H1 (cell line): Measurements from ENCODE around the gene IFT43. TPM values are rescaled to one million over a fixed set of nuclear protein-coding genes. Genes with fewer than 3 reads are reported as not detected.
A peak's percentile ranks its signal among the peaks of the same experiment; 100 is the strongest.

Source experiments
- CTCF ChIA-PET: fragments of 300-600 bp; sonication (Branson Sonifier 250); formaldehyde crosslinking; loops from one replicate; lab custom pipeline; 2021; ENCODE audit not compliant: partially characterized antibody; lab: Charles Lee
- POLR2A ChIA-PET: fragments of 300-600 bp; sonication (Branson Sonifier 250); formaldehyde crosslinking; loops from one replicate; lab custom pipeline; 2021; ENCODE audit warnings: inconsistent platforms; ENCODE audit not compliant: partially characterized antibody; lab: Charles Lee
- DNase-seq, 2 experiments: peaks; one replicate each; pipeline versions ENCODE4 v3.0.0 to v3.0.0-alpha.2; 2010 to 2022; ENCODE audit warnings: low spot score in 2 of 2, low read depth in 1 of 2, mixed read lengths in 1 of 2
- FAIRE-seq: peaks from 2 replicates; lab custom pipeline; 2011; peaks lifted over from hg19 to GRCh38; lab: Jason Lieb, UNC
- H2AFZ ChIP-seq: 2 replicates; pipeline ENCODE4 v1.8.1; 2012; ENCODE audit warnings: low read length, inconsistent platforms
- H2AK5ac ChIP-seq: 2 replicates; pipeline ENCODE4 v1.6.1; 2013; ENCODE audit warnings: low read depth, low read length
- H2BK120ac ChIP-seq: replicated peaks from 2 replicates; pipeline ENCODE3; 2013; ENCODE audit warnings: low read depth, low read length, inconsistent platforms
- H2BK12ac ChIP-seq: 2 replicates; pipeline ENCODE4 v1.6.1; 2013; ENCODE audit warnings: low read depth, low read length
- H2BK15ac ChIP-seq: 2 replicates; pipeline ENCODE4 v1.6.1; 2013; ENCODE audit warnings: low read length
- H2BK20ac ChIP-seq: 2 replicates; pipeline ENCODE4 v1.6.1; 2013; ENCODE audit warnings: low read length
- H2BK5ac ChIP-seq: 2 replicates; pipeline ENCODE4 v1.6.1; 2013; ENCODE audit warnings: low read depth, low read length
- H3K14ac ChIP-seq: 2 replicates; pipeline ENCODE4 v1.6.1; 2013; ENCODE audit warnings: inconsistent platforms; ENCODE audit not compliant: insufficient read length
- H3K18ac ChIP-seq: 2 replicates; pipeline ENCODE4 v1.6.1; 2013; ENCODE audit warnings: low read length; ENCODE audit errors: extremely low read depth
- H3K23ac ChIP-seq: 2 replicates; pipeline ENCODE4 v1.6.1; 2013; ENCODE audit warnings: inconsistent platforms; ENCODE audit not compliant: insufficient read length
- H3K23me2 ChIP-seq: 2 replicates; pipeline ENCODE4 v1.6.1; 2013; ENCODE audit warnings: low read depth, low read length
- H3K27ac ChIP-seq: 2 replicates; pipeline ENCODE4 v1.6.1; 2011; ENCODE audit warnings: low read depth, low read length, inconsistent platforms
- H3K27me3 ChIP-seq, 4 experiments: replicated peaks in 1 of 4; 1 replicate in 1 of 4; 2 replicates in 3 of 4; pipeline versions ENCODE4 v1.6.1 to v1.8.1; 2011 to 2013; ENCODE audit warnings: low read length in 3 of 4, mild to moderate bottlenecking in 3 of 4, inconsistent platforms in 2 of 4, mixed read lengths in 2 of 4, moderate library complexity in 1 of 4; ENCODE audit not compliant: control insufficient read depth in 3 of 4, insufficient read depth in 3 of 4; ENCODE audit errors: extremely low read depth in 1 of 4
- H3K36me3 ChIP-seq, 4 experiments: 2 replicates each; pipeline versions ENCODE4 v1.6.1 to v1.8.1; 2011 to 2013; ENCODE audit warnings: mild to moderate bottlenecking in 4 of 4, low read length in 3 of 4, moderate library complexity in 2 of 4, control low read depth in 1 of 4, inconsistent platforms in 1 of 4; ENCODE audit not compliant: insufficient read depth in 4 of 4, control insufficient read depth in 2 of 4
- H3K4ac ChIP-seq: replicated peaks from 2 replicates; pipeline ENCODE3; 2013; ENCODE audit warnings: low read length, low read depth, mixed read lengths, inconsistent platforms; ENCODE audit not compliant: insufficient read length
- H3K4me1 ChIP-seq, 4 experiments: replicated peaks in 1 of 4; 1 replicate in 1 of 4; 2 replicates in 3 of 4; pipeline versions ENCODE4 v1.6.1 to v1.8.1; 2011 to 2013; ENCODE audit warnings: low read length in 3 of 4, inconsistent platforms in 2 of 4, mixed read lengths in 1 of 4; ENCODE audit not compliant: insufficient read depth in 4 of 4, control insufficient read depth in 3 of 4
- H3K4me2 ChIP-seq, 2 experiments: 2 replicates each; pipeline versions ENCODE4 v1.6.1 to v1.8.1; 2011 to 2013; ENCODE audit warnings: low read depth in 2 of 2, low read length in 2 of 2, control low read depth in 1 of 2, inconsistent platforms in 1 of 2, mild to moderate bottlenecking in 1 of 2; ENCODE audit not compliant: insufficient read depth in 1 of 2
- H3K4me3 ChIP-seq, 4 experiments: fragments of 200-600, 300-600 bp in 1 of 4; sonication (generic), shearing (Covaris generic), sonication (Bioruptor Twin) in 1 of 4; 2 replicates each; pipeline versions ENCODE4 v1.5.1 to v1.8.1; 2011 to 2016; ENCODE audit warnings: low read length in 4 of 4, low read depth in 3 of 4, control low read depth in 2 of 4, inconsistent platforms in 2 of 4, mild to moderate bottlenecking in 2 of 4, mixed read lengths in 1 of 4, moderate library complexity in 1 of 4; ENCODE audit not compliant: insufficient read depth in 2 of 4; ENCODE audit errors: extremely low read depth in 1 of 4
- H3K56ac ChIP-seq: replicated peaks from 2 replicates; pipeline ENCODE3; 2013; ENCODE audit warnings: low read depth, mild to moderate bottlenecking, mixed read lengths, low read length, inconsistent platforms; ENCODE audit not compliant: insufficient read length
- H3K79me1 ChIP-seq: 2 replicates; pipeline ENCODE4 v1.6.1; 2013; ENCODE audit warnings: low read depth, low read length, control low read depth
- H3K79me2 ChIP-seq, 2 experiments: 2 replicates each; pipeline versions ENCODE4 v1.6.1 to v1.8.1; 2012 to 2013; ENCODE audit warnings: low read length in 2 of 2, mild to moderate bottlenecking in 2 of 2, inconsistent platforms in 1 of 2; ENCODE audit not compliant: insufficient read depth in 2 of 2, control insufficient read depth in 1 of 2
- H3K9ac ChIP-seq, 4 experiments: replicated peaks in 1 of 4; 1 replicate in 1 of 4; 2 replicates in 3 of 4; pipeline versions ENCODE4 v1.6.1 to v1.8.1; 2011 to 2013; ENCODE audit warnings: low read depth in 3 of 4, low read length in 3 of 4, control low read depth in 2 of 4, mild to moderate bottlenecking in 2 of 4, moderate library complexity in 2 of 4, inconsistent platforms in 1 of 4; ENCODE audit errors: extremely low read depth in 1 of 4
- H3K9me3 ChIP-seq, 2 experiments: 2 replicates each; pipeline versions ENCODE4 v1.6.1 to v1.8.1; 2012 to 2013; ENCODE audit warnings: mild to moderate bottlenecking in 2 of 2, moderate library complexity in 2 of 2, control low read depth in 1 of 2, inconsistent platforms in 1 of 2, low read depth in 1 of 2, low read length in 1 of 2, mixed read lengths in 1 of 2; ENCODE audit not compliant: insufficient read depth in 2 of 2
- H4K20me1 ChIP-seq, 2 experiments: replicated peaks in 1 of 2; 2 replicates each; pipeline versions ENCODE3 to v1.8.1; 2011 to 2013; ENCODE audit warnings: inconsistent platforms in 2 of 2, low read length in 2 of 2, mild to moderate bottlenecking in 1 of 2; ENCODE audit not compliant: insufficient read depth in 2 of 2, control insufficient read depth in 1 of 2
- H4K5ac ChIP-seq: 2 replicates; pipeline ENCODE4 v1.6.1; 2013; ENCODE audit warnings: low read length, low read depth, mixed read lengths, inconsistent platforms; ENCODE audit not compliant: insufficient read length
- H4K8ac ChIP-seq: 2 replicates; pipeline ENCODE4 v1.8.0; 2013; ENCODE audit warnings: mild to moderate bottlenecking, moderate library complexity, low read length, inconsistent platforms; ENCODE audit not compliant: insufficient read depth; ENCODE audit errors: extremely low read depth
- H4K91ac ChIP-seq: replicated peaks from 2 replicates; pipeline ENCODE3; 2013; ENCODE audit warnings: low read length, mixed read lengths, inconsistent platforms; ENCODE audit not compliant: insufficient read length
- FOSL1 ChIP-seq: IDR thresholded peaks from 2 replicates; pipeline ENCODE4 v1.6.1; 2011; ENCODE audit warnings: mild to moderate bottlenecking, low read depth, low read length, moderate library complexity; ENCODE audit not compliant: insufficient read depth
- WGBS, 2 experiments: shearing (Covaris generic) in 1 of 2; methylation state at CpG; one replicate each; pipeline versions ENCODE4 v1.1.6 to v1.1.7; 2013 to 2015; ENCODE audit warnings: low lambda C conversion rate in 2 of 2, mixed read lengths in 2 of 2, inconsistent platforms in 1 of 2, low coverage in 1 of 2, missing lambda C conversion rate in 1 of 2; ENCODE audit not compliant: insufficient replicate concordance in 2 of 2, insufficient coverage in 1 of 2, insufficient read length in 1 of 2; ENCODE audit errors: extremely low coverage in 1 of 2, missing lambda C conversion rate in 1 of 2; 5-methylcytosine and 5-hydroxymethylcytosine counted together
- polyA plus RNA-seq, 7 experiments: library from polyadenylated mRNA; depleted of rRNA in 3 of 7; stranded (reverse) in 5 of 7; unstranded in 2 of 7; fragments of >200 nt in 5 of 7; fragments of 200-250 nt in 2 of 7; gene quantifications; 1 replicate in 5 of 7; 2 replicates in 1 of 7; 4 replicates in 1 of 7; pipeline versions ENCODE4 v1.2.1 to v1.2.3, GENCODE V29; 2011 to 2013; ENCODE audit warnings: missing spikeins in 2 of 7, mixed read lengths in 2 of 7
- total RNA-seq: library from RNA; stranded (reverse); fragmentation: NEBNext Ultra II Directional; extraction: Animal tissue kit (Norgen Biotek cat#: 25700); gene quantifications from 2 replicates; pipeline ENCODE4 v1.2.1, GENCODE V29; 2021
- TF ChIP-seq, protein P1 (sequence below): IDR thresholded peaks from 2 replicates; pipeline ENCODE4 v1.6.1; 2012; ENCODE audit warnings: inconsistent platforms

The IFT43 gene
- total and polyA plus RNA-seq, 2 of the 8 experiments (the other 6 are each of a cell fraction or from before 2014, with no cell fraction given) = 17.0 to 20.8 TPM

DNA sequence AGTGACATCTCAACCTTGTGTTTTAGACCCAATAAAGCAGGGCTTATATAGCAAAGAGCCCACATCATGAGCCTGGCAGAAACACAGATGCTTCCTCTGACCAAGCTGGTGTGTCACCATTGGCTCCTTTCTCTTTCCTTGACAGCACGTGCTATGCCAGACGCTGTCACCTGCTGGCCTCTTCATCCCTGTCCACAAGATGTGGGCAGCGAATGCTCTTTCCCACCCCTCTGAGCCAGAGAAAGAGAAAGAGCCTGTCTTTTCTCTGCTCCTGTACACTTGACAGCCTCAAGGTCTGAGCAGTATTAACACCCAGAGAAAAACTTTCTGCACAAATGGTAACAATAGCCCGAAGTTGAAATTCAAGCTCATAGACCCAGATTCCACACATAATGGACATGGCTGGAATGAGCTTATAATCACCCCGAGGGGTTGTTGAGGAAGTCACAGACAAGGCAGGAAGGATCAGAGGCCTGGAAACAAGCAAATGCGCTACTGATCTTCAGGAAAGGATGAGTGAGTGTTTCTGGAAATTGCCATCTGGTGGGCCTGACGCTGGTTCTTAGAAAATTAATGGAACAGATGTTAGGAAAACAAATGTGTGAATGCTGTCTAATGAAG is 12.7 kb upstream of the IFT43 start:
- no peak overlapping the region for H3K18ac ChIP-seq
- H3K9me3 ChIP-seq = no peaks in the 10 kb centered on the region
- H2BK20ac ChIP-seq = no peak overlapping the region; the same call in 1 of the 2 replicates
- WGBS, 2 experiments = 64% methylated on average over 7 of the region's 7 CpGs; no CpG with 5 or more reads in 1 of the 2 experiments
- TF ChIP-seq FOSL1 = no peak
- TF ChIP-seq, protein P1, sequence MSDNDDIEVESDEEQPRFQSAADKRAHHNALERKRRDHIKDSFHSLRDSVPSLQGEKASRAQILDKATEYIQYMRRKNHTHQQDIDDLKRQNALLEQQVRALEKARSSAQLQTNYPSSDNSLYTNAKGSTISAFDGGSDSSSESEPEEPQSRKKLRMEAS = peak; percentile 48
- TF ChIP-seq, all 59 proteins: peak for 1
- no peak overlapping the region for H2AFZ ChIP-seq
- H3K4ac ChIP-seq = no peak overlapping the region
- H4K8ac ChIP-seq = no peak overlapping the region
- no peak overlapping the region for H2BK12ac ChIP-seq
- H2BK5ac ChIP-seq = no peak overlapping the region
- H3K9ac ChIP-seq = no peak overlapping the region
- no peaks in the 10 kb centered on the region for H3K79me1 ChIP-seq
- H2BK120ac ChIP-seq = no peak overlapping the region
- no peak overlapping the region for H4K91ac ChIP-seq
- no peak overlapping the region for H3K56ac ChIP-seq
- H2BK15ac ChIP-seq = no peak overlapping the region
- no peaks in the 10 kb centered on the region for H3K23me2 ChIP-seq
- no peak overlapping the region for H4K5ac ChIP-seq
- H3K36me3 ChIP-seq = no peaks in the 10 kb centered on the region
- no peak overlapping the region for H3K4me2 ChIP-seq
- no peak overlapping the region for H3K14ac ChIP-seq
- H3K4me1 ChIP-seq = peaks cover 0 to 3% (median under 1%) of the 10 kb centered on the region in 4 experiments; a peak in 3 of 7 replicates
- no peaks in the 10 kb centered on the region for H3K79me2 ChIP-seq
- FAIRE-seq (no peak), DNase-seq (no peak)
- H3K27ac ChIP-seq = no peak overlapping the region
- no peak overlapping the region for H3K4me3 ChIP-seq
- no peaks in the 10 kb centered on the region for H4K20me1 ChIP-seq
- ChIA-PET POLR2A (interaction anchor here (0.7 kb wide), 1 partner anchor 35 kb away, joined by 3 read pairs; no protein-coding TSS in a partner anchor), CTCF (interaction anchor here (0.8 to 20.1 kb wide), 8 partner anchors 10 to 490 kb away, joined by 3 to 261 read pairs (median 4); no protein-coding TSS in a partner anchor)
- H3K27me3 ChIP-seq = no peaks in the 10 kb centered on the region
- no peak overlapping the region for H2AK5ac ChIP-seq
- no peak overlapping the region for H3K23ac ChIP-seq
